GM21360 (cell line): ENCODE results near the gene RNU6-9.

ENCODE experiments used
- ATAC-seq: cut with Tn5 transposase; IDR thresholded peaks from one replicate; pipeline ENCODE4 v1.9.1; 2021; ENCODE audit warnings: mild to moderate bottlenecking, moderate library complexity; ENCODE audit not compliant: unreplicated experiment

Gene RNU6-9

DNA sequence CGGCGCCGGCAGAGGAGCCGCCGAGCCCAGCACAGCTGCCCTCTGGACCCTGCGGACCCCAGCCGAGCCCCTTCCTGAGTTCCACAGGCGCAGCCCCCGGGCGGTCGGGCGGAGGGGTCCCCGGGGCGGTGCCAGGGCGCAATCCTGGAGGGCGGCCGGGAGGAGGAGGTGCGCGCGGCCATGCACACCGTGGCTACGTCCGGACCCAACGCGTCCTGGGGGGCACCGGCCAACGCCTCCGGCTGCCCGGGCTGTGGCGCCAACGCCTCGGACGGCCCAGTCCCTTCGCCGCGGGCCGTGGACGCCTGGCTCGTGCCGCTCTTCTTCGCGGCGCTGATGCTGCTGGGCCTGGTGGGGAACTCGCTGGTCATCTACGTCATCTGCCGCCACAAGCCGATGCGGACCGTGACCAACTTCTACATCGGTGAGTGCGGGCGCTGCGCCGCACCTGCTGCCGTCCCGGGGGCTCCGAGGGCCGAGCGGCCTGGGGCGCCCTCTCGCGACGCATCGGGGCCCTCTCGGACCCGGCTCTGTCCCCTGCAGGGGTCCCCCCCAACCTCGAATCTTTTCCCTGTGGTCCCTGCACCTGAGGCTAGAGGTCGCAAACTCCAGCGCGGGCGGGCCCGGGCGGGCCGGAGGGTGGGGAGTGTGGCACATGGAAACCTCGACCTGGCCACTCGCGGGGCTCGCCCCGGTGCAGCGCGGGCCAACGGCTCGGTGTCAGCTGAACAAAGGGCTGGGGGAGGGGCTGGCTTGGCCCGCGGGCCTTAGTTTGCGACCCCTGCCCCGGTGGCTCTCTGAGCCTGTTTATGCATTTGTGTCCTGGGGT lies 24.3 kb downstream of the RNU6-9 start, which contains the start of gene KISS1R:
Gene KISS1R (plus strand): TSS at position 11 of the 829 bp plus-strand sequence. CDS start 170 bp downstream, at position 181.
- ATAC-seq = no peak

GRCh38 chr19:918152-918437 lies 24.8 kb downstream of the RNU6-9 start:
- ATAC-seq = no peak

DNA sequence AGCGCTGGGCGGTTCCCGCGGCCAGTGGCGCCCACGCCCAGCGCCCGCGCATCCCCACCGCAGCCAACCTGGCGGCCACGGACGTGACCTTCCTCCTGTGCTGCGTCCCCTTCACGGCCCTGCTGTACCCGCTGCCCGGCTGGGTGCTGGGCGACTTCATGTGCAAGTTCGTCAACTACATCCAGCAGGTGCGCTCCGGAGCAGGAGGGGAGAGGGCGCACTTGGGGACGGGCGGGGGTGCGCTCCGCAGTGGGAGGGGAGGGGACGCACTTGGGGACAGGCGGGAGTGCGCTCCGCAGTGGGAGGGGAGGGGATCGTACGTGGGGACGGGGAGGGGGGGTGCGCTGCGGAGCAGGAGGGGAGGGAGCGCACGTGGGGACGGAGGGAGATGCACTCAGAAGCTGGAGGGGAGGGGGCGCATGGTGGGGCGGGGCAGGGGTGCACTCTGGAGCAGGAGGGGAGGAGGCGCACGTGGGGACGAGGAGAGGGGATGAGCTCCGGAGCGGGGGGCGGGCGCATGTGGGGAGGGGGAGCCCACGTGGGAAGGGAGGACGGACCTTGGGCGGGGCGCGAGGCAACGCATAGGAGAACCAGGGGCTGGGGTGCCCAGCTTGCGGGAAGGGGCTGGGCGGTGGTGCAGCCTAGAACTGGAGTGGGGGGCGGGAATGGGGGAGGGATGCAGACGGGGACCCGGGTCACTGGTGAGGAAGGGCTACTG lies 25.4 kb downstream of the RNU6-9 start:
- no peak for ATAC-seq

DNA sequence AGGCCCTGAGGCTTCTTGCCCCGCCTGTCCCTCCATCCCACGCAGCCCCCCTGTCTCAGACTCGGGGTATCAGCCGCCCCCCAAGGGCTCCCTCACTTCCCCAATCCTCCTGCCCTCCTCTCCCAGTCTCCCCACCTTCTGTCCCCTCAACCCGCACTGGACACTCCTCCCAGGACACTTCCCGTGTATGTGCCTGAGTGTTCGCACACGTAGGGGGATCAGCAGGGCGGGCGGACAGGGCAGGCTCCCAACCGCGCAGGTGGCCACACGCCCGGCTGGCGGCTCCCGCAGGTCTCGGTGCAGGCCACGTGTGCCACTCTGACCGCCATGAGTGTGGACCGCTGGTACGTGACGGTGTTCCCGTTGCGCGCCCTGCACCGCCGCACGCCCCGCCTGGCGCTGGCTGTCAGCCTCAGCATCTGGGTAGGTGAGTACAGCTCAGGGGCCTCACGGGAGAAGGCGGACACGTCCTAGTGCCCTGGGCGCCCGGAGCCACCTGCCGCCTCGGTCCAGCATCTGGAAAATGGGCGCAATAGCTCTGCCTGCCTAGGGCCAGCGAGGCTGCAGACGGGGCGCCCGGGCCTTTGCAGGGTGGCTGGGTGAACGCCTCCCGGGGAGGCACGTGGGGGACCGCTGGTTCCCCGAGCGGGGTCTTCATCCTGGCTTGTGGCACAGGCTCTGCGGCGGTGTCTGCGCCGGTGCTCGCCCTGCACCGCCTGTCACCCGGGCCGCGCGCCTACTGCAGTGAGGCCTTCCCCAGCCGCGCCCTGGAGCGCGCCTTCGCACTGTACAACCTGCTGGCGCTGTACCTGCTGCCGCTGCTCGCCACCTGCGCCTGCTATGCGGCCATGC lies 26.1 kb downstream of the RNU6-9 start:
- no peak for ATAC-seq

DNA sequence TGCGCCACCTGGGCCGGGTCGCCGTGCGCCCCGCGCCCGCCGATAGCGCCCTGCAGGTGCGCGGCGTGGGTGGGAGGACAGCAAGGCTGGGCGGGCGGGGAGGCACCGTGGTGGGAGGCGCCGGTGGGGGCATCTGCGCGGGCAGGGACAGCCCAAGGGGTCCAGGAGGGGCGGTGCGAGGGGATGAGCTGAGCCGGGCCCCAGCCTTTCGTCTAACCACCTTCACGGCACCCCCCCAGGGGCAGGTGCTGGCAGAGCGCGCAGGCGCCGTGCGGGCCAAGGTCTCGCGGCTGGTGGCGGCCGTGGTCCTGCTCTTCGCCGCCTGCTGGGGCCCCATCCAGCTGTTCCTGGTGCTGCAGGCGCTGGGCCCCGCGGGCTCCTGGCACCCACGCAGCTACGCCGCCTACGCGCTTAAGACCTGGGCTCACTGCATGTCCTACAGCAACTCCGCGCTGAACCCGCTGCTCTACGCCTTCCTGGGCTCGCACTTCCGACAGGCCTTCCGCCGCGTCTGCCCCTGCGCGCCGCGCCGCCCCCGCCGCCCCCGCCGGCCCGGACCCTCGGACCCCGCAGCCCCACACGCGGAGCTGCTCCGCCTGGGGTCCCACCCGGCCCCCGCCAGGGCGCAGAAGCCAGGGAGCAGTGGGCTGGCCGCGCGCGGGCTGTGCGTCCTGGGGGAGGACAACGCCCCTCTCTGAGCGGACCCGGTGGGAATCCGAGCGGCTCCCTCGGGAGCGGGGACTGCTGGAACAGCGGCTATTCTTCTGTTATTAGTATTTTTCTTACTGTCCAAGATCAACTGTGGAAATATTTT lies 27.0 kb downstream of the RNU6-9 start:
- no peak for ATAC-seq

- ATAC-seq = no peak
These were observed 31.3 kb downstream of the RNU6-9 start for GRCh38 chr19:924553-925086.

- peak; percentile 36 for ATAC-seq
These were observed 31.8 kb downstream of the RNU6-9 start for GRCh38 chr19:925087-925525.

- ATAC-seq = peak; percentile 48
These were observed 32.4 kb downstream of the RNU6-9 start, which contains the start of gene ARID3A for GRCh38 chr19:925526-926322. TSS of gene ARID3A (plus strand) at chr19:926035. CDS start at chr19:929529, 3,494 bp downstream.

DNA sequence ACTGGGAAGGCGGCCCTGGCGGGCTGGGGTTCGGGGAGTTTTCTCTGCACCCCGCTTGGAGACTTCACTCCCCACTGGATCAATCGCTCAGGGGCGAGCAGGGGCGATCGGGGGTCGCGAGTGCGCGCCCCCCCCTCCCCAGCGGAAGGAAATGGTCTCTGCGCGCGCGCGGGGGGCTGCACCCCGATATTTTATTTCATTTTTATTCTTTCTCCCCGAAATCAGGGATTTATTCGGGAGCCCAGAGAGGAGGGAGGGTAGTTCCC lies 33.0 kb downstream of the RNU6-9 start:
- ATAC-seq = no peak

- no peak for ATAC-seq
These were observed 33.5 kb downstream of the RNU6-9 start for GRCh38 chr19:926589-927350.

- no peak for ATAC-seq
These were observed 34.1 kb downstream of the RNU6-9 start for GRCh38 chr19:927351-927779.

DNA sequence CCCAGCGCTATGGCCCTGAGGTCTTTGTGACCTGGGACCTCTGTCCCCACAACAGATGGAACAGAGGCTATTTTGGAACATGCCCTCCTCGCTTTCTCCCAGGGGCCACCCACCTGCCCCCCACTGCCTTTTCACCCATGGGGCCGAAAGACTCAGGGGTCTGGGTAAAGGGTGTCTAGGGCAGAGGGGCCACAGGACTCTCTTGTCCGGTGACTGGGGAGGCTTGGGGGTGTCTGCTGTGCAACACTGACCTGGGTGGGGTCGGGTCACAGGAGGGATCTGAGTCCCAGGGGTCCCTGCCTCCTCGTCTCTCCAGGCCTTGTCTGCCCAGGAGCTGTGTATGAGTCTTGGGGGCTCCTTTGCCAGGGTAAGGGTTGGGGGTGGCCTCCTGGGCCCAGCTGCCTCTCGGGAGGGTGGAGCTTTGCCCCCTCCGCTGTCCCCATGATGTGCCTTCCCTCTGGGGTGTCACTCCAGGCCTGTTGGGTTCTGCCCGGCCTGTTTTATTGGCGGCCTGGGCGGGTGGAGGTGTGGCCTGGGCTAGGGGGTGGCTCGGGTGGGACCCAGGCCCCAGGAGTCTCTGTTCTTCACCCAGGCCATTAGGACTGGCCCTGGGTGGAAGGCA lies 34.6 kb downstream of the RNU6-9 start:
- ATAC-seq = no peak

DNA sequence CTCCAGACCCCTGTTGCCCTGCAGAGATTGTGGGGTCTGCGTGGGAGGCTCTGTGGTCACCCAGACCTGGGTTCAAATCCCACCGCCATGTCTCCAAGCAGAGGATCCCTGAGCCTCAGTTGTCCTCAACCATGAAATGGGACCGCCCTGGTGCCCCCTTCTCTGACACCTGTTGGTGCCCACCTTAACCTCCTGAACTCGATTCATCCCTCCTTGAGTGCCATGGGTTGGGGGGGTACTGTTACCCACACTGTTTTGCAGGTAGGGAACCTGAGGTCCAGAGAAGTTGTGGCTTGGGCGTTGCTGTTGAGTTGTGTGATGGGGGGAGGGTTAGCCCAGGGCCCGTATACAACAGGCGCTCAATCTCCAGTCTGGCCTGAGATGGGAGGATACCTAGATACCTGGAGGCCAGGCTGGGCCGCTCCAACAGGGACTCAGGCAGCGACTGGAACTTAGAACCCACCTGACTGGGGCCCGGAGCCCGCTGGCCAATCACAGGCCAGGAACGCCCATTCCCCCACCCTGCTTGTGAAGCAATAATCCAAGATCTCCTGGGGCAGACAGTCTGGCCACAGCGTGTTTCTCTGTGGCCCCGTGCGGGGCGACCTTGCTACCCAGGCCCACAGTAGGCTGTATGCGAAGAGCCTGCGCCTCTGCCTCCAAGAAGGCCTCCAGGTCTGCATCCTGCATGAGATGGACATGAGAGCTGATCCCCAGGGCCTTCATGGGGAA lies 35.4 kb downstream of the RNU6-9 start:
- no peak for ATAC-seq

GRCh38 chr19:929203-929890 lies 36.1 kb downstream of the RNU6-9 start:
- no peak for ATAC-seq

DNA sequence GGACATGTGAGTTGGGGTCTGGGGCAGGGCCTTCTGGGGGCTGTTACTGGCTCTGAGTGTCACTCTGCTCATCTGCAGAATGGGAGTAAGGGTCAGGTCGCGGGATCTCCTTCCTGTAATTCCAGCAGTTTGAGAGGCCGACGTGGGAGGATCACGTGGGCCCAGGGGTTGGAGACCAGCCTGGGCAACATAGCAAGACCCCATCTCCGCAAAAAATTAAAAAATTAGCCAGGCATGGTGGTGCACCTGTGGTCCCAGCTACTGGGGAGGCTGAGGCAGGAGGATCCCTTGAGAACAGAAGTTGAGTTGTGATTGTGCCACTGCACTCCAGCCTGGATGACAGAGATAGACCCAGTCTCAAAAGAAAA lies 36.6 kb downstream of the RNU6-9 start:
- no peak for ATAC-seq

DNA sequence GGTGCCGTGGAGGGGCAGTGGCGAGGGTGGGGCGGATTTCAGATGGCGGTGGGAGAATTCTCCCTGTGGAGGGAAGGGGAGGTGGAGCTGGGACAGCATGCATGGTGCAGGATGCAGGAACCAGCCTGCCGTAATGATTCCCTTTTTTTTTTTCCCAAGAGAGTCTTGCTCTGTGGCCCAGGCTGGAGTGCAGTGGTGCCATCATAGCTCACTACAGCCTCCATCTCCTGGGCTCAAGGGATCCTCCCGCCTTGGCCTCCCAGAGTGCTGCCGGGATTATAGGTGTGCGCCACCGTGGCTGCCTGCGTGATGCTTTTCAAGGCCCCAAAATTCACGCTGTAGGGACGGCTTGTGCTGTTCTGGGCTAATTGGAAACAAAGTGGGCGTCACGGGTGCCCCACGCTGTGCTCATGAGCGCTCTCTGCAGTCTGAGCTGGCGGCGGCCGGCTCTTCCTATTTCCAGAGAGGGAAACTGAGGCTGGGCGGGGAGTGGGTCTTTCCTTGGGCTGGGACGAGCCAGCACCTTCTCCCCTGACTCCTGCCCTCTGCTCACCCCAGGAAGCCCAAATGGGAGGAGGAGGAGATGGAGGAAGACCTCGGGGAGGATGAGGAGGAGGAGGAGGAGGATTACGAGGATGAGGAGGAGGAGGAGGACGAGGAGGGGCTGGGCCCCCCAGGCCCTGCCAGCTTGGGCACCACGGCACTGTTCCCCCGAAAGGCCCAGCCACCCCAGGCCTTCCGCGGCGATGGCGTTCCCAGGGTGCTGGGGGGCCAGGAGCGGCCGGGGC lies 38.8 kb downstream of the RNU6-9 start:
- no peak for ATAC-seq
